WI38 (cell line): ENCODE data around the gene KRT77.

Experiments used
- H3K4me3 ChIP-seq: 2 replicates; pipeline ENCODE4 v1.5.1; 2011; ENCODE audit warnings: low read depth, mild to moderate bottlenecking, control low read depth, low read length
- CTCF ChIP-seq: IDR thresholded peaks from 2 replicates; pipeline ENCODE4 v1.5.1; 2012; ENCODE audit warnings: low read depth, mild to moderate bottlenecking, control low read depth, low read length

Gene KRT77

GRCh38 chr12:52688481-52688880, 14.8 kb downstream of the KRT77 start:
- TF ChIP-seq CTCF, result no peak
- no peak overlapping the region for H3K4me3 ChIP-seq

- TF ChIP-seq CTCF, result no peak
- no peak overlapping the region for H3K4me3 ChIP-seq
Measured at GRCh38 chr12:52687497-52688385, 15.6 kb downstream of the KRT77 start.

GRCh38 chr12:52686756-52687487, 16.4 kb downstream of the KRT77 start:
- TF ChIP-seq CTCF, result no peak
- H3K4me3 ChIP-seq, result no peak overlapping the region

GRCh38 chr12:52686063-52686462, 17.3 kb downstream of the KRT77 start:
- TF ChIP-seq CTCF, result no peak
- no peak overlapping the region for H3K4me3 ChIP-seq

GRCh38 chr12:52685406-52685890, 17.9 kb downstream of the KRT77 start:
- no peak for TF ChIP-seq CTCF
- no peak overlapping the region for H3K4me3 ChIP-seq

- TF ChIP-seq CTCF, result no peak
- no peak overlapping the region for H3K4me3 ChIP-seq
Measured at GRCh38 chr12:52684431-52684830, 18.9 kb downstream of the KRT77 start.
